ENCODE results near the gene PHACTR3. TPM values are rescaled to one million over a fixed set of nuclear protein-coding genes. Genes with fewer than 3 reads are reported as not detected.

The PHACTR3 gene
- polyA plus RNA-seq, 1 donor, result 8.3 TPM

DNA sequence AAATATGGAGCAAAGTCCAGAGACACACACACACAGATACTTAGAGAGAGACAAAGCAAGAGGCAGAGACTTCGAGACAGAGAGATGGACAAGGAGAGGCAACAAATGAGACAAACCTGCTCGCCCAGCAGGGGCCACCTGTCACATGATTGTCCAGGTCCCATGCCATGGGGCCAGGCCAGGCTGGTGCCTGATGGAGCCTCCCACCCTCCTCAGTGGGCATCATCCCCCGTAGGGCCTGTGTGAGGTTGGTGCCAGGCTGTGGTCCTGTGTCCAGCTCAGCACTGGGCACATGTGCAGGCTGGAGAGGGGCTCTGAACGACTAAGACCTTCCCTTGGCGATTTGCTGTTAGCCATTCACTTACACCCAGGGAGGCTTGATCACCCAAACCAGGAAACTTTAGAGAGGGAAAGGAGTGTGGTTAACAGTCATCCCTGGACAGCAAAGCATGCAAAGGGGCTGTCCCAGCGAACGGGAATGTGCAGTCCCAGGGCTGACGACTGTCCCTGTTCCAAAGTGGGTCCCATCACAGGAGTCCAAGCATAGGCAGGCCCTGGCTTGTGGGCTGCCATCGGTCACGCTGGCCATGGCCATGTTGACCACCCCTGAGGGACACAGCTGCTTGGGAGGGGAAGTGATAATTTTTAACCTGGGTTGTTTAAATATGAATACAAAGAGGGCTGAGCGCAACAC is 38.4 kb upstream of the PHACTR3 start:
- Histone ChIP-seq H3K36me3 (ENCODE audit: control insufficient read depth, insufficient read depth, low read length) (no peaks in the 10 kb centered on the region), H3K27me3 (ENCODE audit: control insufficient read depth, insufficient read depth, low read length) (peaks cover 11% of the 10 kb centered on the region), H3K9me3 (ENCODE audit: control insufficient read depth, low read depth, low read length) (no peaks in the 10 kb centered on the region), H3K4me3 (ENCODE audit: low read length) (no peak overlapping the region), H3K27ac (ENCODE audit: low read length) (no peak overlapping the region), H3K4me1 (ENCODE audit: control insufficient read depth, insufficient read depth, low read length) (no peaks in the 10 kb centered on the region)
- WGBS (ENCODE audit: insufficient coverage, low lambda C conversion rate), result no CpG with 5 or more reads among the region's 11 CpGs
- no peak for DNase-seq

GRCh38 chr20:59566631-59567524 is 37.5 kb upstream of the PHACTR3 start:
- Histone ChIP-seq H3K4me3 (ENCODE audit: low read length) (no peak overlapping the region), H3K36me3 (ENCODE audit: control insufficient read depth, insufficient read depth, low read length) (no peaks in the 10 kb centered on the region), H3K27me3 (ENCODE audit: control insufficient read depth, insufficient read depth, low read length) (peaks cover 6% of the 10 kb centered on the region), H3K9me3 (ENCODE audit: control insufficient read depth, low read depth, low read length) (no peaks in the 10 kb centered on the region), H3K4me1 (ENCODE audit: control insufficient read depth, insufficient read depth, low read length) (no peaks in the 10 kb centered on the region), H3K27ac (ENCODE audit: low read length) (no peak overlapping the region)
- no peak for DNase-seq
- no CpG with 5 or more reads among the region's 23 CpGs for WGBS (ENCODE audit: insufficient coverage, low lambda C conversion rate)

GRCh38 chr20:59567585-59568508 is 36.5 kb upstream of the PHACTR3 start:
- WGBS (ENCODE audit: insufficient coverage, low lambda C conversion rate), result no CpG with 5 or more reads among the region's 19 CpGs
- Histone ChIP-seq H3K9me3 (ENCODE audit: control insufficient read depth, low read depth, low read length) (no peaks in the 10 kb centered on the region), H3K4me1 (ENCODE audit: control insufficient read depth, insufficient read depth, low read length) (no peaks in the 10 kb centered on the region), H3K27me3 (ENCODE audit: control insufficient read depth, insufficient read depth, low read length) (peaks cover 6% of the 10 kb centered on the region), H3K36me3 (ENCODE audit: control insufficient read depth, insufficient read depth, low read length) (no peaks in the 10 kb centered on the region), H3K4me3 (ENCODE audit: low read length) (no peak overlapping the region), H3K27ac (ENCODE audit: low read length) (no peak overlapping the region)
- DNase-seq, result no peak

DNA sequence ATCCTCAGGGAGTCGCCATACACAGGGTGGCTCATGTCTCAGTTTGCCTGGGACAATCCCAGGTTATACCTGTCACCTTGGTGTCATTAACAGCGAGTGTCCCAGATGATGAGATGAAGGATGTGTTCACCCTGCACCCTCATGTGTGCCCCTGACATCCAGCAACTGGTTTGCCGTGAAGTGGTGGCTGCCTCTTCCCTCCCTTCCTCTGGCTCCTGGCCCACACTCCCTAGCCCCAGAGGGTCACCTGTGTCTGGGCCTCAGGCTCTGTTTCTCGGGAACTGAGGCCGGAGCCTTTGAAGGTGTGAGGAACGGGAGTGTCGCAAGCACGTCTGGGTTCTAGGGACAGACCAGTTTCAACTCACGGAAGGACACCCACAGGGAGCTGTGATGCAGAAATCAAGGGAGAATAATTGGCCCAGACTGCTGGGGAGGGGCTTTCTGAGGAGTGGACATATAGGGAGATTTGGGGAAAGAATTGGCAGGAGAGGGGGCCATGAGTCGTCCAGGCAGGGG is 35.8 kb upstream of the PHACTR3 start:
- Histone ChIP-seq H3K9me3 (ENCODE audit: control insufficient read depth, low read depth, low read length) (no peaks in the 10 kb centered on the region), H3K4me1 (ENCODE audit: control insufficient read depth, insufficient read depth, low read length) (no peaks in the 10 kb centered on the region), H3K27me3 (ENCODE audit: control insufficient read depth, insufficient read depth, low read length) (peaks cover 11% of the 10 kb centered on the region), H3K4me3 (ENCODE audit: low read length) (no peak overlapping the region), H3K36me3 (ENCODE audit: control insufficient read depth, insufficient read depth, low read length) (no peaks in the 10 kb centered on the region), H3K27ac (ENCODE audit: low read length) (no peak overlapping the region)
- 80% methylated on average over 1 of the region's 10 CpGs for WGBS (ENCODE audit: insufficient coverage, low lambda C conversion rate)
- DNase-seq, result no peak

DNA sequence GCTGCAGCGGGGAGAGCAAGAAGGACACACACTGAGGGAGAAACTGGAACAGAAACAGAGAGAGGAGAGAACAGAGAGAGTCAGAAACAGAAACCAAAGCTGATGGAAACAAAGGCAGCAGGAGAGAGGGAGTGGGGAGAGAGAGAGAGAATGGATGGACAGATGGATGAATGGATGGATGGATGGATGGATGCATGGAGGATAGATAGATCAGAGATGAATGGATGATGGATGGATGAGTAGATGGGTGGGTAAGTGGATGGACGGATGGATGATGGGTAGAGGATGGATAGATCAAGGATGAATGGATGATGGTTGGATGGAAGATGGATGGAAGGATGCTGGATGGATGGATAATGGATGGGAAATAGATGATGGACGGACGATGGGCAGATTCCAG is 35.0 kb upstream of the PHACTR3 start:
- Histone ChIP-seq H3K9me3 (ENCODE audit: control insufficient read depth, low read depth, low read length) (no peaks in the 10 kb centered on the region), H3K4me1 (ENCODE audit: control insufficient read depth, insufficient read depth, low read length) (no peaks in the 10 kb centered on the region), H3K4me3 (ENCODE audit: low read length) (no peak overlapping the region), H3K27ac (ENCODE audit: low read length) (no peak overlapping the region), H3K27me3 (ENCODE audit: control insufficient read depth, insufficient read depth, low read length) (peaks cover 16% of the 10 kb centered on the region), H3K36me3 (ENCODE audit: control insufficient read depth, insufficient read depth, low read length) (no peaks in the 10 kb centered on the region)
- WGBS (ENCODE audit: insufficient coverage, low lambda C conversion rate), result no CpG with 5 or more reads among the region's 4 CpGs
- no peak for DNase-seq

GRCh38 chr20:59571151-59571550 is 33.2 kb upstream of the PHACTR3 start:
- H3K4me3 ChIP-seq (ENCODE audit: low read length), result no peak overlapping the region
- H3K36me3 ChIP-seq (ENCODE audit: control insufficient read depth, insufficient read depth, low read length), result no peaks in the 10 kb centered on the region
- peaks cover 32% of the 10 kb centered on the region for H3K27me3 ChIP-seq (ENCODE audit: control insufficient read depth, insufficient read depth, low read length)
- 69% methylated on average over 2 of the region's 7 CpGs for WGBS (ENCODE audit: insufficient coverage, low lambda C conversion rate)
- H3K27ac ChIP-seq (ENCODE audit: low read length), result no peak overlapping the region
- H3K4me1 ChIP-seq (ENCODE audit: control insufficient read depth, insufficient read depth, low read length), result no peaks in the 10 kb centered on the region
- H3K9me3 ChIP-seq (ENCODE audit: control insufficient read depth, low read depth, low read length), result no peaks in the 10 kb centered on the region
- no peak for DNase-seq

- peaks cover 38% of the 10 kb centered on the region for H3K27me3 ChIP-seq (ENCODE audit: control insufficient read depth, insufficient read depth, low read length)
- no CpG with 5 or more reads among the region's 28 CpGs for WGBS (ENCODE audit: insufficient coverage, low lambda C conversion rate)
- H3K27ac ChIP-seq (ENCODE audit: low read length), result no peak overlapping the region
- no peaks in the 10 kb centered on the region for H3K36me3 ChIP-seq (ENCODE audit: control insufficient read depth, insufficient read depth, low read length)
- H3K4me1 ChIP-seq (ENCODE audit: control insufficient read depth, insufficient read depth, low read length), result no peaks in the 10 kb centered on the region
- H3K9me3 ChIP-seq (ENCODE audit: control insufficient read depth, low read depth, low read length), result no peaks in the 10 kb centered on the region
- peak; percentile 33 to 54 for DNase-seq
- H3K4me3 ChIP-seq (ENCODE audit: low read length), result peak overlapping the region; percentile 16
Observed at GRCh38 chr20:59571551-59572314, 32.6 kb upstream of the PHACTR3 start.

DNA sequence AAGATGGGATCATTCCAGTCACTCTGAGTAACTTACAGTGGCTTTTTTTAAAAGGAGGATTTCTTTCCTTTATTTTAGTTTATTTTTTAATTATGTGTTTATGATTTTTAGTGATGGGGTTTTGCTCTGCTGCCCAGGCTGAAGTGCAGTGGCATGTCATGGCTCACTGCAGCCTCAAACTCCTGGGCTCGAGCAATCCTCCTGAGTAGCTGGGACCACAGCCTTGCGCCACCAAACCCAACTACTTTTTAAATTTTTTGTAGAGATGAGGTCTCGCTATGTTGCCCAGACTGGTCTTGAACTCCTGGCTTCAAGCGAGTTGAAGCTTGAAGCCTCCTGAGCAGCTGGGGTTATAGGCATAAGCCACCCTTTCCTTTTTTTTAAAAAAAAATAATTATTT is 31.8 kb upstream of the PHACTR3 start:
- Histone ChIP-seq H3K4me1 (ENCODE audit: control insufficient read depth, insufficient read depth, low read length) (no peaks in the 10 kb centered on the region), H3K4me3 (ENCODE audit: low read length) (no peak overlapping the region), H3K27me3 (ENCODE audit: control insufficient read depth, insufficient read depth, low read length) (peaks cover 43% of the 10 kb centered on the region), H3K36me3 (ENCODE audit: control insufficient read depth, insufficient read depth, low read length) (no peaks in the 10 kb centered on the region), H3K9me3 (ENCODE audit: control insufficient read depth, low read depth, low read length) (no peaks in the 10 kb centered on the region), H3K27ac (ENCODE audit: low read length) (no peak overlapping the region)
- no peak for DNase-seq
- WGBS (ENCODE audit: insufficient coverage, low lambda C conversion rate), result no CpG with 5 or more reads among the region's 4 CpGs

GRCh38 chr20:59573837-59574236 is 30.5 kb upstream of the PHACTR3 start:
- no peak overlapping the region for H3K4me3 ChIP-seq (ENCODE audit: low read length)
- peaks cover 56% of the 10 kb centered on the region for H3K27me3 ChIP-seq (ENCODE audit: control insufficient read depth, insufficient read depth, low read length)
- no peaks in the 10 kb centered on the region for H3K9me3 ChIP-seq (ENCODE audit: control insufficient read depth, low read depth, low read length)
- H3K4me1 ChIP-seq (ENCODE audit: control insufficient read depth, insufficient read depth, low read length), result no peaks in the 10 kb centered on the region
- DNase-seq, result no peak
- no CpG with 5 or more reads among the region's 8 CpGs for WGBS (ENCODE audit: insufficient coverage, low lambda C conversion rate)
- no peaks in the 10 kb centered on the region for H3K36me3 ChIP-seq (ENCODE audit: control insufficient read depth, insufficient read depth, low read length)
- no peak overlapping the region for H3K27ac ChIP-seq (ENCODE audit: low read length)
